Neutrophil (primary cell): ENCODE data around the gene TRAPPC14.
"Not testable (repeated sequence)": the region's sequence is repeated elsewhere in the genome, so short reads cannot be mapped to it uniquely, and the experiment has no call there.

Experiments
- H3K27ac ChIP-seq: fragments of 200-600 bp; sonication (generic); 2 replicates; pipeline ENCODE4 v1.5.1; 2016; ENCODE audit warnings: mild to moderate bottlenecking, moderate library complexity
- H3K27me3 ChIP-seq: fragments of 200-600 bp; sonication (generic); 2 replicates; pipeline ENCODE4 v1.6.0; 2016; ENCODE audit warnings: mild to moderate bottlenecking
- H3K36me3 ChIP-seq: fragments of 200-600 bp; sonication (generic); 2 replicates; pipeline ENCODE4 v1.5.1; 2017
- H3K4me1 ChIP-seq, 2 experiments: fragments of 200-600 bp in 1 of 2; sonication (generic) in 1 of 2; 1 replicate in 1 of 2; 2 replicates in 1 of 2; pipeline versions ENCODE4 v1.5.1 to v1.6.1; 2013 to 2016; ENCODE audit warnings: low read depth in 1 of 2, low read length in 1 of 2, mild to moderate bottlenecking in 1 of 2, moderate library complexity in 1 of 2; ENCODE audit not compliant: control insufficient read depth in 1 of 2, insufficient read depth in 1 of 2
- H3K4me3 ChIP-seq, 2 experiments: fragments of 200-600 bp in 1 of 2; sonication (generic) in 1 of 2; 1 replicate in 1 of 2; 2 replicates in 1 of 2; pipeline ENCODE4 v1.5.1; 2013 to 2016; ENCODE audit warnings: low read depth in 1 of 2, low read length in 1 of 2, mild to moderate bottlenecking in 1 of 2, moderate library complexity in 1 of 2
- H3K9me3 ChIP-seq: fragments of 200-600 bp; sonication (generic); 2 replicates; pipeline ENCODE4 v1.5.1; 2016
- TF ChIP-seq, protein P1 (sequence below): fragments of 200-600 bp; sonication (generic); IDR thresholded peaks from 2 replicates; pipeline ENCODE4 v1.5.1; 2016; ENCODE audit warnings: antibody characterized with exemption

TRAPPC14 gene

GRCh38 chr7:100132697-100133151 is 25.8 kb downstream of the TRAPPC14 start:
- Histone ChIP-seq H3K4me3 (no peak overlapping the region), H3K36me3 (no peaks in the 10 kb centered on the region), H3K4me1 (peaks cover 17% of the 10 kb centered on the region in 2 experiments), H3K9me3 (no peaks in the 10 kb centered on the region), H3K27ac (no peak overlapping the region), H3K27me3 (peaks cover 16% of the 10 kb centered on the region)
- TF ChIP-seq, protein P1, sequence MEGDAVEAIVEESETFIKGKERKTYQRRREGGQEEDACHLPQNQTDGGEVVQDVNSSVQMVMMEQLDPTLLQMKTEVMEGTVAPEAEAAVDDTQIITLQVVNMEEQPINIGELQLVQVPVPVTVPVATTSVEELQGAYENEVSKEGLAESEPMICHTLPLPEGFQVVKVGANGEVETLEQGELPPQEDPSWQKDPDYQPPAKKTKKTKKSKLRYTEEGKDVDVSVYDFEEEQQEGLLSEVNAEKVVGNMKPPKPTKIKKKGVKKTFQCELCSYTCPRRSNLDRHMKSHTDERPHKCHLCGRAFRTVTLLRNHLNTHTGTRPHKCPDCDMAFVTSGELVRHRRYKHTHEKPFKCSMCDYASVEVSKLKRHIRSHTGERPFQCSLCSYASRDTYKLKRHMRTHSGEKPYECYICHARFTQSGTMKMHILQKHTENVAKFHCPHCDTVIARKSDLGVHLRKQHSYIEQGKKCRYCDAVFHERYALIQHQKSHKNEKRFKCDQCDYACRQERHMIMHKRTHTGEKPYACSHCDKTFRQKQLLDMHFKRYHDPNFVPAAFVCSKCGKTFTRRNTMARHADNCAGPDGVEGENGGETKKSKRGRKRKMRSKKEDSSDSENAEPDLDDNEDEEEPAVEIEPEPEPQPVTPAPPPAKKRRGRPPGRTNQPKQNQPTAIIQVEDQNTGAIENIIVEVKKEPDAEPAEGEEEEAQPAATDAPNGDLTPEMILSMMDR: peak; percentile 96

GRCh38 chr7:100132126-100132525 is 26.4 kb downstream of the TRAPPC14 start:
- Histone ChIP-seq H3K27me3 (peaks cover 16% of the 10 kb centered on the region), H3K4me1 (peaks cover 17 to 20% of the 10 kb centered on the region in 2 experiments), H3K27ac (no peak overlapping the region), H3K9me3 (no peaks in the 10 kb centered on the region), H3K36me3 (no peaks in the 10 kb centered on the region), H3K4me3 (no peak overlapping the region)
- TF ChIP-seq, protein P1: no peak

DNA sequence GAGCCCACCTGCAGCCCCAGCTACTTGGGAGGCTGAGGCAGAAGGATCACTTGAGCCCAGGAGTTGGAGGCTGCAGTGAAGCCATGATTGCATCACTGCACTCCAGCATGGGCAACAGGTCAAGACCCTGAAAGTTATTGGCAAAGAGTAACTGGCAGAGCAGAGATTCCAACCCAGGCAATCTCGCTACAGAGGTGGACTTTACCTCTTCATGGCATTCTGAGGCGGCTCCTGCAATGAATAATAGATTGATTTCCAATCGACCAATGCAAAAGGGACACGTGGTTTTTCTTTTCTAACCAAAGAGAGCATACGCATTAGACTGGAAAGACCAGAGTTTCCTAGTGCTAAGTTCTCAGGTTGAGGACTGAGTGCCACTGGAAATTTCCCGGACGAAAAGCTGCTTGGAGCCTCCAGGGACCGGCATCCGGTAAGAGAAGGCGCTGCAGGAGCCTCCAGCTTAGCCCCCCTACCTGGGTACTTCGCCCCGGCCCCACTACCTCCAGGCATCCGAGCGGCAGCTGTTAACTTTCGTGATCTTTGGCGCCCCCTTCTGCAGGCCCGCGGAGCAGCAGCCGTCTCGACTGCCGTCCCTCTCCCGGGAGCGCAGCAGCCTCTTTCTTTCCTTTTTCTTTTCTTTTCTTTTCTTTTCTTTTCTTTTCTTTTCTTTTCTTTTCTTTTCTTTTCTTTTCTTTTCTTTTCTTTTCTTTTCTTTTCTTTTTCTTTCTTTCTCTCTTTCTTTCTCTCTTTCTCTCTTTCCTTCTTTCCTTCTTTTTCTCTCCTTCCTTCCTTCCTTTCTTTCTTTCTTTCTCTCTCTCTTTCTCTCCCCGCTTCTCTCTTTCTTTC is 27.7 kb downstream of the TRAPPC14 start:
- TF ChIP-seq, protein P1: peak; percentile 90
- Histone ChIP-seq H3K27ac (no peak overlapping the region), H3K4me3 (peak overlapping the region in 1 of 2 experiments; percentile 15)

GRCh38 chr7:100130220-100130607 is 28.3 kb downstream of the TRAPPC14 start:
- not testable (repeated sequence) for H3K27ac ChIP-seq, H3K36me3 ChIP-seq, H3K9me3 ChIP-seq, H3K4me3 ChIP-seq
- Histone ChIP-seq H3K27me3 (peaks cover 16% of the 10 kb centered on the region), H3K4me1 (peaks cover 29 to 35% of the 10 kb centered on the region in 2 experiments)

More for the DNA sequence above, 27.7 kb downstream of the TRAPPC14 start:
- Histone ChIP-seq H3K4me1 (peaks cover 23 to 29% of the 10 kb centered on the region in 2 experiments), H3K27me3 (peaks cover 16% of the 10 kb centered on the region), H3K9me3 (no peaks in the 10 kb centered on the region), H3K36me3 (no peaks in the 10 kb centered on the region)

- Histone ChIP-seq H3K36me3 (no peaks in the 10 kb centered on the region), H3K27ac (no peak overlapping the region), H3K27me3 (peaks cover 16% of the 10 kb centered on the region), H3K4me3 (no peak overlapping the region), H3K9me3 (no peaks in the 10 kb centered on the region), H3K4me1 (peaks cover 41 to 47% of the 10 kb centered on the region in 2 experiments)
- TF ChIP-seq, protein P1: no peak
Observed at GRCh38 chr7:100128637-100128963, 29.9 kb downstream of the TRAPPC14 start.
